ENCODE data around the gene TAS2R9.
"Not testable (repeated sequence)": the region's sequence is repeated elsewhere in the genome, so short reads cannot be mapped to it uniquely, and the experiment has no call there.

The TAS2R9 gene

GRCh38 chr12:10810068-10810467 lies at the start of gene TAS2R9:
Gene TAS2R9, minus strand, starts transcription at chr12:10810168. Its CDS starts 93 bp downstream, at chr12:10810075.
- DNase-seq = no peak

GRCh38 chr12:10855807-10856206 lies 45.8 kb upstream of the TAS2R9 start:
- DNase-seq = no peak

- no peak for DNase-seq
Observed at GRCh38 chr12:10853776-10854175, 43.8 kb upstream of the TAS2R9 start.

- DNase-seq = no peak
Observed at GRCh38 chr12:10851243-10851858, 41.4 kb upstream of the TAS2R9 start.

- DNase-seq = no peak
Observed at GRCh38 chr12:10849425-10849878, 39.5 kb upstream of the TAS2R9 start, which contains the start of gene PRR4. Gene PRR4, minus strand, starts transcription at chr12:10849475. Its CDS starts 38 bp downstream, at chr12:10849437.

DNA sequence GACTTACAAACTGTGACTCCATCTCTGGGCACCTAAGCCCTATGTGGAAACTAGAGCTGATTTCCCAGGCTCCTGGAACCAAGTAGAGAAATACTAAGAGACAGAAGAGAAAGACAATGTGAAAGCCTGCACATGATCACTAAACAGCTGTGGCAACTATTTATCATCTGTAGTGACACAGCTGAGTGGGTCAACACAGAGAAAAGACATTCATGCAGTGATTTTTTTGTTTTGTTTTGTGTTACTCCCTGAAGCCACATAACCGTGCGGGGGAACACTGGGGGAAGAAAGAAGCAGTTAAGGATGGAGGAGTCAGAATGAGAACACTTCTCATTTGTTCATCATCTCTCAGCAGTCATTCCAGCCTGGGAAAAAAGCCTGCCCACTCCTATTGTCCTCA lies 37.8 kb upstream of the TAS2R9 start:
- no peak for DNase-seq

DNA sequence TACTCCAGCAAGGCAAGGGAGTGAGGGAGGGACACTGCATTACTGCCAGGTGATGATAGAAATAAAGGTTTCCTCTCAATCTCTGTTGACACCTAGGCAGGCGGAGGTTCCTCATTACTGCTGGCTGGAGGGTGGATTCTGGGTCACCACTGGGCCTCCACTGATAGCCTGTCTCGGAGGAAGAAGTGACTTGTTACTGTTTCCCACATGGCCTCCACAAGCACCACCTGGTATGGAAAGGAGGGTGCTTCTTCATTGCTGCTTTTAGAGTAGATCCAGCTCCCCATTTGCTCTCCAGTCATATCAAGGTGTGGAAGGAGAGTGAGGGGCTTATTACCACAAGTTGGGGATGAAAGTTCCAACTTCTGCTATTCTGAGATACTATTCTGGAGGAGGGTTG lies 32.9 kb upstream of the TAS2R9 start:
- DNase-seq = no peak

- no peak for DNase-seq
Observed at GRCh38 chr12:10838461-10838860, 28.5 kb upstream of the TAS2R9 start.

- DNase-seq = no peak
Observed at GRCh38 chr12:10829994-10830393, 20.0 kb upstream of the TAS2R9 start.

- DNase-seq = no peak
Observed at GRCh38 chr12:10826258-10826657, 16.3 kb upstream of the TAS2R9 start, which contains the start of gene TAS2R10. Gene TAS2R10, minus strand, starts transcription at chr12:10826358. Its CDS starts 89 bp downstream, at chr12:10826269.

DNA sequence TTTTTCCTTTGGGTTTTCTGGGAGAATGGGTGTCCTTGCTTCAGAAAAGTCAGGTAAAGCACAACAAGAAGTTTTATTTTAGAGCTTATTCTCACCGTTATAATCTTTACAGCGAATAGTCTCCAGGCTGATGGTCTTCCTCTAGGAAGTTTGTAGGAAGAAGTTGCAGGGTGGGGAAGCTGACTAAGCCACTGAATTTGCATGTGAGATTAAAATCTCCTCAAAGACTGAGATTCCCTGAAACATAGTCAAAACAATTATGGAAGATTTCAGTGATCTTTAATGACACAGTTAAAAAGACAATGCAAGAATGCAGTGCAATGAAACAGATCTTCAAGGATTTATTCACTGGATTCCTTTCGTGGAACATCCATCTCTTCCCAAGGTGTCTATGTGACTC lies 15.0 kb upstream of the TAS2R9 start:
- no peak for DNase-seq

GRCh38 chr12:10811883-10812536 lies 2.0 kb upstream of the TAS2R9 start:
- no peak for DNase-seq

DNA sequence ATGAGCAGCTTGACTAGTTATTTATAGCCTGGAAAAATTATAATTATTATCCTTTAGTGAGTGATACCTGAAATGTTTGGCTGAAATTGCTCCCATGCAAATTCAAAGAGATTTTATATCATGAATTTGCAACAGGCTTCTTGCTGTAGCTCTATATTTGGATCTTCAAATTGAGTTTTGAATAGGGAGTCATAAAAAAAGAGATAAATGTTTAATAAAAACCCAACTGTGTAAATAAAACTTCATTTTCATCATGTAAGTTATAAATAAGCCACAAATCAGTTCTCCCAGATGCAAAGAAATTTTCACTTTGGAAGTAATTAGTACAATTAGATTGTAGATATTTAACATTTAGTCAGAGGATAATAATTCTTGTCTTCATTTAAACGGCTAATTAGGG lies 2.8 kb downstream of the TAS2R9 start, which contains the start of gene TAS2R8:
Gene TAS2R8 (minus strand): TSS at position 101 of the 400 bp plus-strand sequence. CDS start 306 bp downstream, outside the sequence.
- DNase-seq = no peak

GRCh38 chr12:10802587-10802986 lies 7.4 kb downstream of the TAS2R9 start, which contains the start of gene TAS2R7:
Gene TAS2R7, minus strand, starts transcription at chr12:10802627. Its CDS starts 57 bp downstream, at chr12:10802570.
- no peak for DNase-seq

DNA sequence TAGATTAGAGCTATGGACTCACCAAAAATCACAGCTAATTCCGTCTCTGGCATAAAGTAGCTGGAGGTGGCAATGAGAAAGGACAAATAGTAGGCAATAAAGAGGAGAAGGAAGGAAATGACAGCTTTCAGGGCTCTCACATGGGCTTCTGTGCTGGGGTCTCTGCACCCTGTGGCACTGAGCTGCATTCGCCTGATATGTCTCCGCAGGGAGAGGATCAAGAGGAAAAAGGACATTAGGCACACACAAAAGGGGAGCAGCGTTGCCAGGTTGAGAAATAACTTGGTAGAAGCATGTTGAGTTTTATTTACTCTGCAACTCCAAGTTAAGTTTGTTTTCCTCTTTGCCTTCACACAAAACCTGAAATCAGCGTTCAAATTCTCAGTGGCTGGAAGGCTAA lies 8.2 kb downstream of the TAS2R9 start:
- no peak for DNase-seq

- no peak for DNase-seq
Observed at GRCh38 chr12:10794222-10794621, 15.7 kb downstream of the TAS2R9 start.

DNA sequence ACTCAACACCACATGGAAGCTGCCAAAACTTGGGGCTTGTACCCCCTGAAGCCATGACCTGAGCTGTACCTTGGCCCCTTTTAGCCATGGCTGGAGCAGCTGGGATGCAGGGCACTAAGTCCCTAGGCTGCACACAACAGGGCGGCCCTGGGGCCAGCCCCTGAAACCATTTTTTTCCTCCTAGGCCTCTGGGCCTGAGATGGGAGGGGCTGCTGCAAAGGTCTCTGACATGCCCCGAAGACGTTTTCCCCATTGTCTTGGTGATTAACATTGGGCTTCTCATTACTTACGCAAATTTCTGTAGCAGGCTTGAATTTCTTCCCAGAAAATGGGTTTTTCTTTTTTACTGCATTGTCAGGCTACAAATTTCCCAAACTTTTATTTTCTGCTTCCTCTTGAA lies 18.2 kb downstream of the TAS2R9 start:
- not testable (repeated sequence) for DNase-seq

DNA sequence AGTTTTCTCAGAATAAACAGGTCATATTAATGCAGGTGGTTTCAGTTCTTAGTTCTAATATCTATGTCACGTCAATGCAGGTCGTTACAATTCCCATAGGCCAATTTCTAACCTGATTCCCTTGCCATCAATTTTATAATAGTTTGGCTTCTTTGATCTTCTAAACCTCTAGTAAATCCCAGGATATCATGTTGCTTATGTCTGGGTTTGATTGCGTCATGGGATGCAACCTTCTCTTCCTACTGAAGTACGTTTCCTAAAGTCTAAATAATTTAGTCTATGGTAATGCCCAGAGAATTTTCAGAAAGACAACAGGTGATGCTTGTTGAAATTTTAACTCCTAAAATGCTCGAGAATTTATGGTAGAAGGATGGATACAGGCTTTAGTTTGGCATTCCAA lies 26.7 kb downstream of the TAS2R9 start:
- DNase-seq = no peak

DNA sequence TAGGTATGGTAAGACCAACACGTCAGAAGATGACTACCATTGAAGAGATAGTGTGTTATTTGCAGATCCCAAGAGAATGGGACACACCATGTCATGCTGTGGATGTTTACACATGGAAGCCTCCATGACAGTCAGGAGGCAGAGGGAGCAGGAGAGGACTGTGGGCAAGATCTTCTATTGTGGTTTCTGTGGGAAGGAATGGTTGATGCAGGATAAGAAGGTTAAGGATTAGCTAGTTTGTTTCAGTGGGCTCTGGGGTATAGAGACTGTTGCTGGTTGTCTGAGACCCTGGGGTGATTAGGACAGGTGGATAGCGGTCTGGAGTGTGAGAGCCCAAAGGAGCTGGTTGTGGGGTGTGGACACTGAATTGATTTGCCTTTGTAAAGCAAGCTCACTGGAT lies 30.9 kb downstream of the TAS2R9 start:
- DNase-seq = no peak

- DNase-seq = no peak
Observed at GRCh38 chr12:10771132-10771733, 38.7 kb downstream of the TAS2R9 start.

- no peak for DNase-seq
Observed at GRCh38 chr12:10759657-10760056, 50.3 kb downstream of the TAS2R9 start.

Data from NCI-H2081 treated with DMSO at 0.1 percent for 48 hours (cell line).